ENCODE measurements around the gene ULK4. TPM values are rescaled to one million over a fixed set of nuclear protein-coding genes. Genes with fewer than 3 reads are reported as not detected.

ULK4 gene
- total and polyA plus RNA-seq, 2 donors (not counting 1 experiment from before 2014, with no cell fraction given): 9.1 to 9.7 TPM

DNA sequence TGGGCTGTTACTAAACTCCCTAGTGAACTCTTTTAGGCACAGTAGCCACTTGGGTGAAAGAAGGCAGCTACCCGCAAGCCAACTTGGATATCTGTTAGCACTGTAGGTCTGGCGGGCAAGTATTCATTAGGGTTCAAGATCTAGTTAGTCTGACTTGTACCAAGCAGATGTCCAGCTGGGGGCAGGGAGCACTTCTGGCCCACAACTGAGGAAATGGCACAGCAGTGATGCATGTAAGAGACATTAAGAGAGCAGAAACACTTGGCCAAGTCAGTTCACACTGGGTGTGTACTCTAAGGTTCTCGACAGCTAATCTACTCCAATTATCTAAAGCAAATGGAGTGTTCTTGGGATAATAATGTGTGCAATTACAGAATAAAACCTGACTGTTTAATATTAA is 630.9 kb downstream of the ULK4 start:
- Histone ChIP-seq H4K20me1 (ENCODE audit: control insufficient read depth, extremely low read depth, insufficient read depth, low read length) (no peaks in the 10 kb centered on the region), H3K79me2 (ENCODE audit: control insufficient read depth, insufficient read depth, low read length) (no peaks in the 10 kb centered on the region), H3K9me3 (ENCODE audit: control insufficient read depth, insufficient read depth, low read depth, low read length) (no peaks in the 10 kb centered on the region), H3K4me3 (replicated peaks in 1 of 4; ENCODE audit: control extremely low read depth in 1 of 4, insufficient read depth in 1 of 4, low read depth in 3 of 4, low read length in 4 of 4) (no peak overlapping the region), H3K27ac (ENCODE audit: insufficient read depth, low read length) (no peak overlapping the region), H3K36me3 (ENCODE audit: control insufficient read depth, insufficient read depth, low read length) (no peaks in the 10 kb centered on the region), H2AFZ (ENCODE audit: low read length) (no peak overlapping the region), H3K27me3 (ENCODE audit: control insufficient read depth, insufficient read depth, low read length) (no peaks in the 10 kb centered on the region), H3K4me1 (ENCODE audit: control insufficient read depth, extremely low read depth, insufficient read depth, low read length) (no peaks in the 10 kb centered on the region), H3K4me2 (ENCODE audit: extremely low read depth, insufficient read depth, low read length) (no peak overlapping the region), H3K9ac (ENCODE audit: insufficient read depth, low read length) (no peak overlapping the region)
- peak in 1 of 2 donors; percentile 17 for DNase-seq (ENCODE audit: low read depth in 2 of 2)
- TF ChIP-seq, protein P1, sequence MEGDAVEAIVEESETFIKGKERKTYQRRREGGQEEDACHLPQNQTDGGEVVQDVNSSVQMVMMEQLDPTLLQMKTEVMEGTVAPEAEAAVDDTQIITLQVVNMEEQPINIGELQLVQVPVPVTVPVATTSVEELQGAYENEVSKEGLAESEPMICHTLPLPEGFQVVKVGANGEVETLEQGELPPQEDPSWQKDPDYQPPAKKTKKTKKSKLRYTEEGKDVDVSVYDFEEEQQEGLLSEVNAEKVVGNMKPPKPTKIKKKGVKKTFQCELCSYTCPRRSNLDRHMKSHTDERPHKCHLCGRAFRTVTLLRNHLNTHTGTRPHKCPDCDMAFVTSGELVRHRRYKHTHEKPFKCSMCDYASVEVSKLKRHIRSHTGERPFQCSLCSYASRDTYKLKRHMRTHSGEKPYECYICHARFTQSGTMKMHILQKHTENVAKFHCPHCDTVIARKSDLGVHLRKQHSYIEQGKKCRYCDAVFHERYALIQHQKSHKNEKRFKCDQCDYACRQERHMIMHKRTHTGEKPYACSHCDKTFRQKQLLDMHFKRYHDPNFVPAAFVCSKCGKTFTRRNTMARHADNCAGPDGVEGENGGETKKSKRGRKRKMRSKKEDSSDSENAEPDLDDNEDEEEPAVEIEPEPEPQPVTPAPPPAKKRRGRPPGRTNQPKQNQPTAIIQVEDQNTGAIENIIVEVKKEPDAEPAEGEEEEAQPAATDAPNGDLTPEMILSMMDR (conservative IDR thresholded peaks at IDR 0.05 in 1 of 2, IDR thresholded peaks at IDR 0.05 in 1 of 2; ENCODE audit: low read depth in 1 of 2, low read length in 2 of 2): no peak

DNA sequence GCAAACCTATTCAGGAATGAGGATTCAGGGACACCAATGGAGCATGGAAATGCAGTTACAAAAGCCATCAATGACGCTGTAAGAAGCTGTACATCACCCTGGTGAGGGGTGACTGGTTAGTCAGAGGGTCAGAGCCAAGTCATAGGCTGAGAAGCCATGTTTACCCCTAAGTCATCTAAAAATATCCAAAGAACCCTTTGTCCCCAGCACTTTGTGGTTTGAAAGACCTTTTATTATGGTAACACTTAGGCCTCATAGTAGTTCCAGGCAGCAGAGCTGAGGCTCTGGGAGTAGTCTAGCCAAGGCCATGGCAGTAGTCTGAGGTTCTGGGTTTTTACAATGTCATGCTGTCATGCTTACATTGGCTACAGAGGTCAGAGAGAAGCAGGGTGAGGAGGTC is 631.4 kb downstream of the ULK4 start:
- TF ChIP-seq, protein P1 (conservative IDR thresholded peaks at IDR 0.05 in 1 of 2, IDR thresholded peaks at IDR 0.05 in 1 of 2; ENCODE audit: low read depth in 1 of 2, low read length in 2 of 2): no peak
- TF ChIP-seq EZH2 (IDR thresholded peaks at IDR 0.05; ENCODE audit: low read length, missing control alignments): no peak
- H3K27ac ChIP-seq (ENCODE audit: insufficient read depth, low read length): no peak overlapping the region
- H3K27me3 ChIP-seq (ENCODE audit: control insufficient read depth, insufficient read depth, low read length): no peaks in the 10 kb centered on the region
- no peaks in the 10 kb centered on the region for H3K4me1 ChIP-seq (ENCODE audit: control insufficient read depth, extremely low read depth, insufficient read depth, low read length)
- H3K36me3 ChIP-seq (ENCODE audit: control insufficient read depth, insufficient read depth, low read length): no peaks in the 10 kb centered on the region
- no peaks in the 10 kb centered on the region for H4K20me1 ChIP-seq (ENCODE audit: control insufficient read depth, extremely low read depth, insufficient read depth, low read length)
- H3K79me2 ChIP-seq (ENCODE audit: control insufficient read depth, insufficient read depth, low read length): no peaks in the 10 kb centered on the region
- no peak overlapping the region for H3K9ac ChIP-seq (ENCODE audit: insufficient read depth, low read length)
- H3K9me3 ChIP-seq (ENCODE audit: control insufficient read depth, insufficient read depth, low read depth, low read length): no peaks in the 10 kb centered on the region
- no peak overlapping the region for H2AFZ ChIP-seq (ENCODE audit: low read length)
- H3K4me2 ChIP-seq (ENCODE audit: extremely low read depth, insufficient read depth, low read length): no peak overlapping the region
- H3K4me3 ChIP-seq (replicated peaks in 1 of 4; ENCODE audit: control extremely low read depth in 1 of 4, insufficient read depth in 1 of 4, low read depth in 3 of 4, low read length in 4 of 4): no peak overlapping the region
- DNase-seq (ENCODE audit: low read depth in 2 of 2): peak; percentile 61 to 75

DNA sequence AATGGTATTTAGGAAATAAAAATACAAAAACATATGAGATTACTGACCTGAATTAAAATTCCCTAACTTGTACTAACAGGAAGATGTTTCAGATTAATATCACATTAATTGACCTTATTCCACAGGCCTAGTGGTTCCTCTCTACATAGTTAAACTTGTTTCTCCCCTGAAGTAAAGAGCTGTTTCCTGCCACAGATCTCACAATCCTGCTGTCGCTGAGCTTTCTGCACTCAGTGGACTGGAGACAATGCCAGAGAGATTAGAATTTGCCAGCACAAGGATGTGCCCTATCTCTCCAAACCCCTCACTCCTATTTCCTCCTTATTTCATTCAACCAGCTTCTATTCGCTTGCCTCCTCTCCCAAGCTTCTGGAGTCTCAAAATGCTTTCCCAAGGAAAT is 632.0 kb downstream of the ULK4 start:
- H3K9ac ChIP-seq (ENCODE audit: insufficient read depth, low read length): no peak overlapping the region
- TF ChIP-seq EZH2 (IDR thresholded peaks at IDR 0.05; ENCODE audit: low read length, missing control alignments): no peak
- TF ChIP-seq, protein P1 (conservative IDR thresholded peaks at IDR 0.05 in 1 of 2, IDR thresholded peaks at IDR 0.05 in 1 of 2; ENCODE audit: low read depth in 1 of 2, low read length in 2 of 2): no peak
- no peaks in the 10 kb centered on the region for H3K79me2 ChIP-seq (ENCODE audit: control insufficient read depth, insufficient read depth, low read length)
- H2AFZ ChIP-seq (ENCODE audit: low read length): no peak overlapping the region
- no peak overlapping the region for H3K27ac ChIP-seq (ENCODE audit: insufficient read depth, low read length)
- no peaks in the 10 kb centered on the region for H3K27me3 ChIP-seq (ENCODE audit: control insufficient read depth, insufficient read depth, low read length)
- no peak for DNase-seq (ENCODE audit: low read depth in 2 of 2)
- H3K36me3 ChIP-seq (ENCODE audit: control insufficient read depth, insufficient read depth, low read length): no peaks in the 10 kb centered on the region
- H4K20me1 ChIP-seq (ENCODE audit: control insufficient read depth, extremely low read depth, insufficient read depth, low read length): no peaks in the 10 kb centered on the region
- no peaks in the 10 kb centered on the region for H3K4me1 ChIP-seq (ENCODE audit: control insufficient read depth, extremely low read depth, insufficient read depth, low read length)
- no peak overlapping the region for H3K4me3 ChIP-seq (replicated peaks in 1 of 4; ENCODE audit: control extremely low read depth in 1 of 4, insufficient read depth in 1 of 4, low read depth in 3 of 4, low read length in 4 of 4)
- H3K9me3 ChIP-seq (ENCODE audit: control insufficient read depth, insufficient read depth, low read depth, low read length): no peaks in the 10 kb centered on the region
- no peak overlapping the region for H3K4me2 ChIP-seq (ENCODE audit: extremely low read depth, insufficient read depth, low read length)
